Bone marrow (tissue), 2 donors: ENCODE data around the gene SLFN5.
"Not testable (repeated sequence)": the region's sequence is repeated elsewhere in the genome, so short reads cannot be mapped to it uniquely, and the experiment has no call there.

Experiments used
- DNase-seq, 2 donors: peaks; one replicate each; lab custom pipeline; 2025; lab: John Stamatoyannopoulos, UW

The SLFN5 gene

DNA sequence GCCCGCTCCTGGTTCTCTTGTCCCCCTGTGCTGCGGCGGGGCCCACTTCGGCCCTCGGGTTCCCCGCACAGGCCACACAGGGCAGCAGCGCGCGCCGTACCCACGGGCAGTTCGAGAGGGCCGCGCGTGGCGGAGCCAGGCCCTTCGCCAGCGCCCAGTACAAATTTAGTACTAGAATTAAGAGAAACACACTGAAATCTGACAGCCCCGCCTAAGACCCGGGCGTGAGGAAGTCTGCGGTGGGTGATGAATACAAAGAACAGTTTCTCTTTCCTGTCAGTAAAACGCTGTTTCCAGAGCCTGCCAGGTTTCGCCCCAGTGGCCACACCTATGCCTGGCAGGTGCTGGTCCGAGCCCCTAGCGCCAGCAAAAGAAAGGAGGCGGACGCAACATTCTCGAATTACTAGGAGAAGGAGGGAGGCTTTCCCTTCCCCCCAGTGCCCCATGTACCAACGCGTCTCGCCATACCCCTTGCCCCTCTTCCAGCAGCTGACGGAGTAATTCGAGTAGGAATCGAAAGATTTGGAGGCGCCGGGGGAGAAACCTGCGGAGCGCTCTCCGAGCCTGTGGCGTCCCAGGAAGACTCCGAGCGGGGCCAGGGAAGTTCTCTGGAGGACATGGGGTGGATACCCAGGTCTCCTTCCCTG is 591 bp upstream of the SLFN5 start:
- peak in 1 of 2 donors; percentile 59 for DNase-seq

DNA sequence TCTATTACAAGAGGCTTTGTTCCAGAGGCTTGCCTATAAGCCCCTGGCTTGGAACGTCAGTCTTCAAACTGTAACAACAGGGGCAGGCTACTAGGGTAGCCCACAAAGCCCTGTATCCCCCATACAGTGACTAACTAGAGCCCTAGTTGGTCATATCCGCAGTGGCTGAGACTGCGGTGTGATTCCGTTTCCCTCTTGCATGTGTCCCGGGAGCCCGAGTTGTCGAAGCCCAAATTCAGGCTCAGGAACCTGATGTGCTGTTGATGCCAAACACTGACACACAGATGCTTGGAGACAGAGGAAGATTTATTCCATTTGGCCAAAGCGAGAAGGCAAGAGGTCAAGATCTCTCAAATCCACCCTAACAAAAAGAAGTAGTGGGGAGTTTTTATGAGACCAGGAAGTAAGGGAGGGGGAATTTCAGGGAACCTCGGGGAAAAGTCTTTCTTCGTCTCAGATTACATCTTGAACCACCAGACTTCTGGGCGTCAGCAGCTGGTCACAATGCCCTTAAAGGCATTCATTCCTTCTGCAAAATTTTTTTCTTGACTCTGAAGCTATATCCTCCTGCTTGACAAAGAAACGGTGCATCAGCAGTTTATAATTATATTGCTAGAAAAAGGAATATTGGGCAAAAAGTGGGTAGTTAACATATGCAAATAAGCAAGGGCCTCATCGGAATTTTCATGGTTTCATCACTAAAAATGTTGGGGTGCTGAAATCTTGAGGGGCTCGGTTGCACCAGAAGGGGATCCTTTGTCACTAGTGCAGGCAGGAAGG is 879 bp downstream of the SLFN5 start:
- DNase-seq, result no peak

DNA sequence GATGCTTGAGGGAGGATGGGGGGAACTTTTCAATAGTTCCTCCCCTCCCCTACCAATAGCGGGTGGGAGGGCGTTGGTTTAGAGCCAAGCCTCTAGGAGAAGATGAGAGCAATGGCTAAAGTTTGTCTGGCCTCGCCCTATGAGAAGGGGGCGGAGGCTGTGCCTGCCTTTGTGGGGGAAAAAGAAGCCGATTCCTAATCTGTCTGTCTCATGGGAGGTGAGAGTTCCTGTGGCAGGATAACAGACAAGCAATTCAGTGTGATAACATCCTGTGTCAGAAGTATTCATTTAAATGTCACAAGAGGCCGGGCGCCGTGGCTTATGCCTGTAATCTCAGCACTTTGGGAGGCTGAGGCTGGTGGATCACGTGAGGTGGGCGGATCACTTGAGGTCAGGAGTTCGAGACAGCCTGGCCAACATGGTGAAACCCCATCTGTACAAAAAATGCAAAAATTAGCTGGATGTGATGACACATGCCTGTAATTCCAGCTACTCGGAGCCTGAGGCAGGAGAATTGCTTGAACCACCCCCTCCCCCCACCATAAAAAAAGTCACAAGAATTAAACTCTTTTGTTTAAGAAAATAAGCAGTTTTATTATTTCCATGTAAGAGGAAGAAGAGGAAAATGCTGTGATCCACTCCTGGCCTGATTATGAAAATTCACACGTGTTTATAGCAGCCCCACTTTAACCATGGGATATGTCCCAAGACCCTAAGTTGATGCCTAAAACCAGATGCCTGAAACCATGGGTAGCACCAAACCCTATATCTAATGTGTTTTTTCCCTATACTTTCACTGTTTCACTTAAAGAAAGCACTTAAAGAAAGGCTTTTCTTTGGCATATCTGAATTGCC is 1.7 kb downstream of the SLFN5 start:
- peak in 1 of 2 donors; percentile 69 for DNase-seq

DNA sequence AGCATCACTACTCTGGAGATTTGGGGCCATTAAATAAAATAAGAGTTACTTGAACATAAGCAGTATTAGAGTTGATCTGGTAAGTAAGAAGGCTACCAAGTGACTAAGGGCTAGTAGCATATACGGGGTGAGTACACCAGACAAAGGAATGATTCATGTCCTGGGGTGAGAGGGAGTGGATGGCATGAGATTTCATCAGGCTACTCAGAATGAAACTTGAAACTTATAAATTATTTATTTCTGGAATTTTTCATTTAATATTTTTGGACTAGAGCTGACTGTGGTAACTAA is 2.3 kb downstream of the SLFN5 start:
- DNase-seq, result no peak

DNA sequence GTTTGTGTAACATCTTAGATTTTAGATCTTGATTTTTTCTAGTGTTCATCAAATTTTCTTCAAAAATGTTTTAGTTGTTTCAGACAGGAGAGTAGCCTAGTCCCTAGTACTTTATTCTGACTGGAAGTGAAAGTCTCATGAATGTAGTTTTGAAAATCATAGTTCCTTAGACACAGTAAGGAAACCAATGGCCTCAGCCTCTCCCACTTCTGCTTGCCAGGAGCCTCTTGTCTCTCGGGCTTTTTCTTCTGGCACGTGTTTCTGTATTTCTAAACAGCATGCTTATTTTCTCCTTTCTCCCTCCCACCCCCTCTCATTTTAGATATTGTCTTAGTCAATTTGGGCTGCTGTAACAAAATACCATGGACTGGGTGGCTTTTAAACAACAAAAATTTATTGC is 9.8 kb downstream of the SLFN5 start:
- no peak for DNase-seq

DNA sequence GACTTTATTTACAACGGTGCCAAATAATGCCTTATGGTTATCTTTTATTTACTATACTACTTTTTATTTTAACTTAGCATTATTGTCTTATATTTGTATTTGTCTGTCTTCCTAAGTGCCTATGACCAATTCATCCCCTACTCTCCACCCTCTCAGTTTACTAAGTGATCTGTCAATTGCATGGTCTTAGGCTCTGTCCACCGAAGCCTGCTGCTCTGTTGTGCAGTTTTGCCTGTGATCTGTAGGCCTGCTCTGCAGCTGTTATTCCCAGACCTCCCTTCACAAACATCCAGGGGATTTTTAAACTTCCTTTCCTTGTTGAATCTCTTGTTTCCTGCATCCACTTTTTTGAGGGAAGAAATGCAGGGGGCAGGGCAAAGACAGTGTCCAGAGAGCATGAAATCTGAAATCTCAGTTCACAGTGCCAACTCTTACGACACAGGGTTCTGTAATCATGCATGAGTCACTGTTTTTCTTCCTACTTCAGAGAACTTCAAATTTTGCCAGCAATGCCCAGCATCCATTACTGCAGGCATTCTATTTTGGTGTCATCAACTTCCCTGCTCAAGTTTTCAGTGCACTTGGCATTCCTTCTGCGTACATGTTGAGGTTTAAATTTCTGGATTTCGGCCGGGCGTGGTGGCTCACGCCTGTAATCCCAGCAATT is 11.4 kb downstream of the SLFN5 start:
- DNase-seq, result peak in 1 of 2 donors; percentile 6

DNA sequence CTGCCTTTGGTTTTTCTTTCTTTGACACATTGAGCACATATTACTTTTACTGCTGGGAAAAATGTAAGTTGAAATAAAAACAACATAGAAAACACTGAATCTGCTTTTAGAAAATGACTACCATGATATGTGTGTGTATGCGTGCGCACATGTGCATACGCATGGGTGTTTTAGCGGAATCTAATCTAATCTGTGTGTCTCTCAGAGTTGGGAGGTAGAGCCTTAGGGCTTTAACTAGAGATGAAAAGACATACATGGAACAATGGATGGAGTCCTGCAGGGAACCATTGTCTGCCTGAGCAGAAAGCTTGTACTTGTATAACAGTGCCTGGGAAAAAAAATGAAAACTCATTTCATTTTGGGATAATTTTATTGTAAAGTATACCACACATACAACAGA is 12.4 kb downstream of the SLFN5 start:
- no peak for DNase-seq

DNA sequence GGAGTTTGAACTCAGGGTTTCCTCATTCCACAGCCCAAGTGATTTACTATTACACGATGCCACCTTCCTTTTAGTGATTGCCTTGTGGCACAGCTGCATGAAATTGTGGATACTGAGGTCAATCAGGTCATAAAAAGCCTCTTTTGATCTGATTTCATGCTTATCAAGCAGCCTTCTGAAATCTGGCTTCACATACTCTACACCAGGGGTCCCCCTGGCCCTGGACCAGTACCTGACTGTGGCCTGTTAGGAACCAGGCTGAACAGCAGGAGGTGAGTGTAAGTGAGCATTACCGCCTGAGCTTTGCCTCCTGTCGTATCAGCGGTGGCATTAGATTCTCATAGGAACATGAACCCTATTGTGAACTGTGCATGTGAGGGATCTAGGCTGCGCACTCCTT is 13.8 kb downstream of the SLFN5 start:
- DNase-seq, result no peak

DNA sequence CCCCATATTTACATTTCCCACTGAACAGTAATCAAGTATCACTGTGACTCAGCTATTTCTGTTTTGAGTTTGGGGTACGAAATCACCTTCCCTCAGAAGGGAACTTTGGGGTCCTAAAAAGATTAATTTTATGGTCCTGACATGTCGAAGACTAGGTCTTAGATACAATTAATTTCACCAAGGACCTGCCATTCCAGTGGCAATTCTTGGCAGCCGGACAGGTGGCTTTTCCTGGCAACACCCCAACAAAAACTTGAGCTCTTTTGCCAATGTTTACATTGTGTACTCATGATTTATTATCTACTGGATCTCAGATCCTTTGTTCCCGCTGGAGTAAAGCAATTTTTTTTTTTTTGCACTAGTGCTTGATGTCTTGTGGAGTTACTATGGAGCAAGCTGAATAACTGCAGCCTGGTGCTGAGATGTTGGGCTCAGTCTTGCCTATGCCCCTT is 14.4 kb downstream of the SLFN5 start:
- no peak for DNase-seq

DNA sequence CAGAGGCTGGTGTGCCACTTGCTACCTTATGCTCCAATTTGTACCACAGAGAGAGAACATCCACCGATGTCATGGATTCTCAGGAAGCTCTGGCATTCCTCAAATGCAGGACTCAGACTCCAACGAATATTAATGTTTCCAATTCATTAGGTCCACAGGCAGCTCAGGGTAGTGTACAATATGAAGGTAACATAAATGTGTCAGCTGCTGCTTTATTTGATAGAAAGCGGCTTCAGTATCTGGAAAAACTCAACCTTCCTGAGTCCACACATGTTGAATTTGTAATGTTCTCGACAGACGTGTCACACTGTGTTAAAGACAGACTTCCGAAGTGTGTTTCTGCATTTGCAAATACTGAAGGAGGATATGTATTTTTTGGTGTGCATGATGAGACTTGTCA is 16.1 kb downstream of the SLFN5 start:
- DNase-seq, result no peak

DNA sequence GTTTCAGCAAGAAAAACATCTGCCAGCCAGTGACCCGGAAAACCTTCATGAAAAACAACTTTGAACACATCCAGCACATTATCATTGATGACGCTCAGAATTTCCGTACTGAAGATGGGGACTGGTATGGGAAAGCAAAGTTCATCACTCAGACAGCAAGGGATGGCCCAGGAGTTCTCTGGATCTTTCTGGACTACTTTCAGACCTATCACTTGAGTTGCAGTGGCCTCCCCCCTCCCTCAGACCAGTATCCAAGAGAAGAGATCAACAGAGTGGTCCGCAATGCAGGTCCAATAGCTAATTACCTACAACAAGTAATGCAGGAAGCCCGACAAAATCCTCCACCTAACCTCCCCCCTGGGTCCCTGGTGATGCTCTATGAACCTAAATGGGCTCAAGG is 22.2 kb downstream of the SLFN5 start:
- DNase-seq, result no peak

DNA sequence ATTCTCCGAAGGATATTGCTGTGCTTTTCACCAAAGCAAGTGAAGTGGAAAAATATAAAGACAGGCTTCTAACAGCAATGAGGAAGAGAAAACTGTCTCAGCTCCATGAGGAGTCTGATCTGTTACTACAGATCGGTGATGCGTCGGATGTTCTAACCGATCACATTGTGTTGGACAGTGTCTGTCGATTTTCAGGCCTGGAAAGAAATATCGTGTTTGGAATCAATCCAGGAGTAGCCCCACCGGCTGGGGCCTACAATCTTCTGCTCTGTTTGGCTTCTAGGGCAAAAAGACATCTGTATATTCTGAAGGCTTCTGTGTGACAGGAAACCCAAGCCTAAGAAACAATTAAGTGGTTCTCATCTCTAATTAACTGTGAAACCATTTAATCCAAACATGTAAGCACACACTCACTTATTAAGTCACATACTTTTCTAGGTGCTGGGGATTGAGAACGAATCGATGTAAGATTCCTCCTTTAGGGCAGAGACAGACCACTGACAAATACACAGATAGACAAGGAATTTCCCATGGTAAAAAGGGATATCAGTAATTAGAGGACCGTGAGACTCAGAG is 22.8 kb downstream of the SLFN5 start:
- no peak for DNase-seq

DNA sequence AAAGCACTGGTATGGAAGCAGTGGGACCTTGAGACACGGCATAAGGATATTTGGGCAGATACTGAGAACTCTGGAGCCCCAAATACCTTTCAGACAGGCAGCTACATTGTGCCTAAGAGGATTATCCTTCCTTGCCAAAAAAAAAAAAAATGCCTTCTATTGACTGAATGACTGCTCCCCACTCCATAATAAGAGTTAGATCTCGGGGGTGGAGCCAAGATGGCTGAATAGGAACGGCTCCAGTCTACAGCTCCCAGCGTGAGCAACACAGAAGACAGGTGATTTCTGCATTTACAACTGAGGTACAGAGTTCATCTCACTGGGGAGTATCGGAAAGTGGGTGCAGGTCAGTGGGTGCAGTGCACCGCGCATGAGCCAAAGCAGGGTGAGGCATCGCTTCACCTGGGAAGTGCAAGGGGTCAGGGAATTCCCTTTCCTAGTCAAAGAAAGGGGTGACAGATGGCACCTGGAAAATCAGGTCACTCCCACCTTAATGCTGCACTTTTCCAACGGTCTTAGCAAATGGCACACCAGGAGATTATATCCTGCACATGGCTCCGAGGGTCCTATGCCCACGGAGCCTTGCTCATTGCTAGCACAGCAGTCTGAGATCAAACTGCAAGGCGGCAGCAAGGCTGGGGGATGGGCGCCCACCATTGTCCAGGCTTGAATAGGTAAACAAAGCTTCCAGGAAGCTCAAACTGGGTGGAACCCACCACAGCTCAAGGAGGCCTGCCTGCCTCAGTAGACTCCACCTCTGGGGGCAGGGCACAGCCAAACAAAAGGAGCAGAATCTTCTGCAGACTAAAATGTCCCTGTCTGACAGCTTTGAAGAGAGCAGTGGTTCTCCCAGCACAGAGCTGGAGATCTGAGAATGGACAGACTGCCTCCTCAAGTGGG is 31.5 kb downstream of the SLFN5 start:
- not testable (repeated sequence) for DNase-seq

DNA sequence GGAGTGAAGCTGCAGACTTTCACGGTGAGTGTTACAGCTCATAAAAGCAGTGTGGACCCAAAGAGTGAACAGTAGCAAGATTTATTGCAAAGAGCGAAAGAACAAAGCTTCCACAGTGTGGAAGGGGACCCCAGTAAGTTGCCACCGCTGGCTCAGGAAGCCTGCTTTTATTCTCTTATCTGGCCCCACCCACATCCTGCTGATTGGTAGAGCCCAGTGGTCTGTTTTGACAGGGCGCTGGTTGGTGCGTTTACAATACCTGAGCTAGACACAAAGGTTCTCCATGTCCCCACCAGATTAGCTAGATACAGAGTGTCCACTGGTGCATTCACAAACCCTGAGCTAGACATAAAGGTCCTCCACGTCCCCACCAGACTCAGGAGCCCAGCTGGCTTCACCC is 35.6 kb downstream of the SLFN5 start:
- DNase-seq, result not testable (repeated sequence)

DNA sequence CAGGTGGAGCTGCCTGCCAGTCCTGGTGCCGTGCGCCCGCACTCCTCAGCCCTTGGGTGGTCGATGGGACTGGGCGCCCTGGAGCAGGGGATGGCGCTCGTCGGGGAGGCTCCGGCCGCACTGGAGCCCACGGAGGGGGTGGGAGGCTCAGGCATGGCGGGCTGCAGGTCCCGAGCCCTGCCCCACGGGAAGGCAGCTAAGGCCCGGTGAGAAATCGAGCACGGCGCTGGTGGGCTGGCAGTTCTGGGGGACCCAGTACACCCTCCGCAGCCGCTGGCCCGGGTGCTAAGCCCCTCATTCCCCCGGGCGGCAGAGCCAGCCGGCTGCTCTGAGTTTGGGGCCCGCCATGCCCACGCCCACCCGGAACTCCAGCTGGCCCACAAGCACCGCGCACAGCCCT is 36.0 kb downstream of the SLFN5 start:
- DNase-seq, result not testable (repeated sequence)

DNA sequence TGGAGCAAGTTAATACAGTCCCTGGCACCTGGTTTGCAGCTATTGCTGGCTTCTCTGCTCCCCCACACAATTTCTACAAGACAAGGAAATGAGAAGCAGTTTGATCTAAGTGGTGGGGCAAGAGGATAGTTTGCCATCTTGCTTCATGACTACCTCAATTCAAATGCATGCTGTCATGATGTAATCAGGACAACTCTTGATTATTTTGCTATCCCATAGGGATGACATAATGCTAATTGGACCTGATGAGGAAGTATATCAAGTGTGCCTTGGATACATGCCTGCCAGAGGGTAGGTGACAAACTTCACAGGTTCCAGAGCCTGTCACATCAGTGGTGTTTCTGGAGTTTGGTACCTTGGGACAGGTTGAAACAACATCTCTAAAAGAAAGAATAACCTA is 40.9 kb downstream of the SLFN5 start:
- DNase-seq, result no peak

DNA sequence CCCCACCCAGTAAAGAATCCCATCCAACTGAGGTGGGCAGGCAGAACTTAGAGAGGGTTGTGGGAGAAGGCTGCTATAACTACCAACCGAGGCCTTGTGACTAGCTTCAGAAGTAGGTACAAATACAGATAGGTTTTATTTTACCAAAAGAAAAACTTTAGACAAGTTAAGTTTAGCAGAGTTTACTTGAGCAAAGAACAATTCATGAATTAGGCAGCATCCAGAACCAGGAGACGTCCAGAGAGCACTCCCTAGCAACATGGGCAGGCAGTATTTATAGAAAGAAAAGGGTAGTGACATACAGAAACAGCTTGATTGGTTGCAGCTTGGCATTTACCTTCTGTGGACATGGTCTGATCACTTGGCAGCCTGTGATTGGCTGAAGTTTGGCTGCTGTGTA is 42.1 kb downstream of the SLFN5 start:
- DNase-seq, result no peak

DNA sequence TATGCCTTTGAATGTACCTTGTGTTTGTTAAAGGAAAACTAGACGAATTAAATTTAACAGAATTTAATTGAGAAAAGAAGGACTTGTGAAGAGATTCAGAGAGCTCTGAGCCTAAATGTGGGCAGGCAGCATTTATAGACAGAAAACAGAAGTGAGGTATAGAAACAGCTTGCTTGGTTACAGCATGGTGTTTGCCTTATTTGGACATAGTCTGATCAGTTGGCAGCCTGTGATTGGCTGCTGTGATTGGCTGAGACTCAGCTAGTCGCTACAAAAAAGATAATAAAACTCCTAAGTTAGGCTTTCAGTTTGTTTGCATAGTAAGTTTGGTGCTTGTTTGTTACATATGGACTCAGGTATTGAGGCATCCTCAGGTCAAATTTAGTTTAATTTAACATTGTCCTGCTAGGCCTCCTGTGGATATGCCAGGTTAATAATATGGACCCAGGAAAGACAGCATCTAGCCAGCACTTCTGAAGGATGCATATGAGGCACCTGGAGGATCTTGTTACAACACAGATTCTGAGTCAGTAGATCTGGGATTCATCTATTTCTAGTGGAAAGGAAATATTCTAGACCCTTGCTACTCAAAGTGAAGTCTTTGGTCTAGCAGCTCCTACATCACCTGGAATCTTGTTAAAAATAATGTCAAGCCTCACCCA is 43.4 kb downstream of the SLFN5 start:
- no peak for DNase-seq

DNA sequence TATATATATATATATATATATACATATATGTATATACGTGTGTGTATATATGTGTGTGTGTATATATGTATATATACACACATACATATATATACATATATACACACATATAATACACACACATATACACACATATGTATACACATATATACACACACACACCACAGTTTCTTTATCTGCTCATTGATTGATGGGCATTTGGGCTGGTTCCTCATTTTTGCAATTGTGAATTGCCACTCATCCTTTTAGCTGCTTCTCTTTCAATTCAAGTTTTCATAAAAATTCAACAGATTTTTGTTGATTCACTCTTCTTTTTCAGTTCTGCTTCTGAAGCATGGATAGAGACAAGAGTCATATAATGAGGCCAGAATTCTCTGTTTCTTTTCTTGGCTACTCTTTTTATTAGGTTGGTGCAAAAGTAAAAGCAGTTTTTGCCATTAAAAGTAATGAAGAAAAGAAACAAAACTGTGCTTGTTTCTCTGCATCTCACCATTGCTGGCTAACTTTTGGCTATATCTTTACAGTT is 44.5 kb downstream of the SLFN5 start:
- DNase-seq, result no peak

DNA sequence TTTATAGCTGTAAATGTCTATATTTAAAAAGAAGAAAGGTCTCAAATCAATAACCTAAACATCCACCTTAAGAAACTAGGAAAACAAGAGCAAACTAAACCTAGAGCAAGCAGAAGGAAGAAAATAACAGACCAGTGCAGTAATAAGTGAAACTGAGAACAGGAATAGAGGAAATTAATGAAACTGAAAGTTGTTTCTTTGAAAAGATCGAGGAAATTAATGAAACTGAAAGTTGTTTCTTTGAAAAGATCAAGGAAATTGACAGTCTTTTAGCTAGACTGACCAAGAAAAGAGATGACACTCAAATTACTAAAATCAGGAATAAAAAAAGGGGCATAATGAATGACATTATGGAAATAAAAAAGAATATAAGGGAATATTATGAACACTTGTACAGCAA is 46.4 kb downstream of the SLFN5 start:
- DNase-seq, result no peak
